ENCODE results near the gene CBFA2T2. TPM values are rescaled to one million over a fixed set of nuclear protein-coding genes. Genes with fewer than 3 reads are reported as not detected.

CBFA2T2 gene
- total and polyA plus RNA-seq, 2 donors (not counting 3 experiments of a cell fraction or from before 2014, with no cell fraction given) = 10.7 to 12.1 TPM

- FAIRE-seq (no peak), DNase-seq (ENCODE audit: low read depth, low spot score) (no peak)
- Histone ChIP-seq H3K9ac (replicated peaks; ENCODE audit: extremely low read depth, insufficient read depth, low read length) (no peak overlapping the region), H3K27ac (ENCODE audit: insufficient read depth, low read depth, low read length) (no peak overlapping the region), H3K4me2 (ENCODE audit: insufficient read depth, low read length) (no peak overlapping the region), H3K9me3 (replicated peaks; ENCODE audit: control insufficient read depth, insufficient read depth, low read length) (no peaks in the 10 kb centered on the region), H3K36me3 (ENCODE audit: control insufficient read depth in 2 of 2, extremely low read depth in 1 of 2, insufficient read depth in 2 of 2, low read length in 2 of 2) (peaks cover 3 to 13% of the 10 kb centered on the region in 2 experiments), H4K20me1 (replicated peaks; ENCODE audit: control insufficient read depth, extremely low read depth, insufficient read depth, low read length) (no peaks in the 10 kb centered on the region), H3K27me3 (ENCODE audit: control insufficient read depth in 2 of 2, insufficient read depth in 2 of 2, low read length in 2 of 2) (no peaks in the 10 kb centered on the region), H2AFZ (ENCODE audit: low read depth, low read length) (no peak overlapping the region), H3K4me3 (replicated peaks in 1 of 3; ENCODE audit: insufficient read depth in 1 of 3, low read depth in 1 of 3, low read length in 3 of 3) (no peak overlapping the region), H3K9me1 (replicated peaks; ENCODE audit: control insufficient read depth, extremely low read depth, insufficient read depth, low read length) (no peaks in the 10 kb centered on the region), H3K79me2 (ENCODE audit: control insufficient read depth, insufficient read depth, low read length) (no peaks in the 10 kb centered on the region), H3K4me1 (ENCODE audit: control insufficient read depth, extremely low read depth, insufficient read depth, low read length) (no peaks in the 10 kb centered on the region)
- no TSS peak for BruUV-seq (replicated peaks)
- intact Hi-C loops (cut with micrococcal nuclease) = no loop called here
- TF ChIP-seq JUN (IDR thresholded peaks at IDR 0.05; ENCODE audit: borderline replicate concordance, insufficient read depth, insufficient read length, low read depth) (no peak), CTCF (IDR thresholded peaks at IDR 0.05; ENCODE audit: extremely low read depth in 1 of 2, insufficient read depth in 1 of 2, low read depth in 1 of 2, low read length in 2 of 2) (no peak), MAX (IDR thresholded peaks at IDR 0.05; ENCODE audit: insufficient read depth, insufficient read length) (no peak), POLR2AphosphoS5 (IDR thresholded peaks at IDR 0.05; ENCODE audit: insufficient read depth, low read depth, low read length) (no peak), MYC (IDR thresholded peaks at IDR 0.05; ENCODE audit: low read depth, low read length) (no peak), EZH2 (IDR thresholded peaks at IDR 0.05; ENCODE audit: borderline replicate concordance, low read depth, low read length, severe bottlenecking) (no peak), POLR2A (IDR thresholded peaks at IDR 0.05; ENCODE audit: low read depth, low read length) (no peak), FOS (IDR thresholded peaks at IDR 0.05; ENCODE audit: borderline replicate concordance, insufficient read depth, low read length) (no peak), GATA2 (IDR thresholded peaks at IDR 0.05; ENCODE audit: insufficient read depth, insufficient read length, low read depth, low read length) (no peak)
- dilution Hi-C loops (cut with MboI; ENCODE audit: extremely low pct_ligation_motif_present, low sequenced_read_pairs) = no loop called here
- CTCF ChIA-PET = interaction anchor here (1.2 kb wide), 1 partner anchor 192 kb away, joined by 3 read pairs; no protein-coding TSS in a partner anchor
- POLR2A ChIA-PET = no interaction called here
Observed at GRCh38 chr20:33649201-33649681, 159.3 kb downstream of the CBFA2T2 start.
